Endodermal cell (in vitro differentiated cells): Measurements from ENCODE around the gene SIGLEC1. TPM values are rescaled to one million over a fixed set of nuclear protein-coding genes. Genes with fewer than 3 reads are reported as not detected.

ENCODE experiments used
- DNase-seq: peaks from one replicate; pipeline ENCODE4 v3.0.0-alpha.2; 2017
- H3K27ac ChIP-seq: 2 replicates; pipeline ENCODE4 v1.5.1; 2013; ENCODE audit warnings: mild to moderate bottlenecking, low read depth, low read length, moderate library complexity
- H3K27me3 ChIP-seq: 2 replicates; pipeline ENCODE4 v1.6.1; 2013; ENCODE audit warnings: mild to moderate bottlenecking, low read length, moderate library complexity; ENCODE audit not compliant: insufficient read depth, control insufficient read depth, poor library complexity, severe bottlenecking
- H3K36me3 ChIP-seq: 2 replicates; pipeline ENCODE4 v1.7.0; 2013; ENCODE audit warnings: mild to moderate bottlenecking, low read length, moderate library complexity; ENCODE audit not compliant: control insufficient read depth, insufficient read depth
- H3K4me1 ChIP-seq: one replicate; pipeline ENCODE4 v1.7.0; 2013; ENCODE audit warnings: low read length; ENCODE audit not compliant: control insufficient read depth, insufficient read depth
- H3K4me3 ChIP-seq: 2 replicates; pipeline ENCODE4 v1.5.1; 2013; ENCODE audit warnings: mild to moderate bottlenecking, low read length, moderate library complexity
- H3K9ac ChIP-seq: 2 replicates; pipeline ENCODE4 v1.6.1; 2013; ENCODE audit warnings: mild to moderate bottlenecking, low read length, moderate library complexity; ENCODE audit not compliant: poor library complexity, severe bottlenecking; ENCODE audit errors: extremely low read depth
- H3K9me3 ChIP-seq: 2 replicates; pipeline ENCODE4 v1.6.1; 2013; ENCODE audit warnings: mild to moderate bottlenecking, low read length, moderate library complexity; ENCODE audit not compliant: control insufficient read depth
- H3K27ac Mint-ChIP-seq: 2 replicates; pipeline ENCODE4 v1.8.0; 2020; ENCODE audit warnings: mixed read lengths
- H3K27me3 Mint-ChIP-seq: 2 replicates; pipeline ENCODE4 v1.8.0; 2021; ENCODE audit warnings: mild to moderate bottlenecking, mixed read lengths; ENCODE audit not compliant: insufficient read depth
- H3K36me3 Mint-ChIP-seq: 2 replicates; pipeline ENCODE4 v1.8.0; 2020; ENCODE audit warnings: low read depth, mixed read lengths
- H3K4me1 Mint-ChIP-seq: 2 replicates; pipeline ENCODE4 v1.8.0; 2020; ENCODE audit warnings: mixed read lengths
- H3K4me3 Mint-ChIP-seq: 2 replicates; pipeline ENCODE4 v1.8.0; 2020; ENCODE audit warnings: mild to moderate bottlenecking, moderate library complexity, mixed read lengths
- H3K9me3 Mint-ChIP-seq: 2 replicates; pipeline ENCODE4 v1.8.0; 2020; ENCODE audit warnings: mild to moderate bottlenecking, mixed read lengths
- CTCF ChIP-seq: fragments of 200-600 bp; sonication (generic); conservative IDR thresholded peaks from 2 replicates; pipeline ENCODE4 v1.5.0; 2021; ENCODE audit warnings: antibody characterized with exemption, mild to moderate bottlenecking
- WGBS, 2 experiments: methylation state at CpG; one replicate each; pipeline versions ENCODE4 v1.1.5 to v1.1.7; 2013; ENCODE audit warnings: missing lambda C conversion rate in 2 of 2, mixed read lengths in 1 of 2; ENCODE audit not compliant: insufficient coverage in 1 of 2, insufficient read length in 1 of 2; 5-methylcytosine and 5-hydroxymethylcytosine counted together
- total RNA-seq, 2 donors: library from RNA; stranded (reverse); fragmentation: NEBNext Ultra II Directional in 1 of 2; extraction: Animal tissue kit (Norgen Biotek cat#: 25700) in 1 of 2; gene quantifications; 2 replicates in 1 of 2; 3 replicates in 1 of 2; pipeline ENCODE4 v1.2.1, GENCODE V29; 2021

SIGLEC1 gene
- total RNA-seq, 2 donors from 2014 or later: not detected

GRCh38 chr20:3667434-3668037, 44.9 kb downstream of the SIGLEC1 start:
- H3K4me3 ChIP-seq: no peak overlapping the region
- H3K27me3 Mint-ChIP-seq: peaks cover 54% of the 10 kb centered on the region
- no peak for TF ChIP-seq CTCF

DNA sequence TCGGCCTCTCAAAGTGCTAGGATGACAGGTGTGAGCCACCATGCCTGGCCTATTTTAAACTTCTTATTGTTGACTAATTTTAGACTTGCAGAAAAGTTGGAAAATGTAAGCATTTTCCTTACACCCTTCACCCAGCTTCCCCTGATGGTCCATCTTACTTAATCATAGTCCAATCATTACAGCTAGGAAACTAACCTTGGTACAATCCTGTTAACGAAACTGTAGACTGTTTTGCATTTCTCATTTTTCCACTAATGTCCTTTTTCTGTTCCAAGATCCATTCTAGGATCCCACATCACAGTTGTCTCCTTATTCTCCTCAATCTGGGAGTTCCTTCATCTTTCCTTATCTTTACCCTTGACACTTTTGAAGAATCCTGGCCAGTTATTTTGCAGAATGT, 48.5 kb downstream of the SIGLEC1 start:
- no peak overlapping the region for H3K9ac ChIP-seq
- peaks cover 46% of the 10 kb centered on the region for H3K27me3 ChIP-seq
- no peaks in the 10 kb centered on the region for H3K36me3 ChIP-seq
- peaks cover 3% of the 10 kb centered on the region for H3K4me1 Mint-ChIP-seq
- no peaks in the 10 kb centered on the region for H3K36me3 Mint-ChIP-seq
- H3K4me3 ChIP-seq: no peak overlapping the region
- DNase-seq: no peak
- 89 to 95% methylated on average over 1 to 2 of the region's 2 CpGs for WGBS, 2 experiments
- no peak overlapping the region for H3K4me3 Mint-ChIP-seq
- no peak overlapping the region for H3K27ac ChIP-seq
- TF ChIP-seq CTCF: no peak
- peaks cover 57% of the 10 kb centered on the region for H3K27me3 Mint-ChIP-seq
- H3K27ac Mint-ChIP-seq: no peak overlapping the region
- H3K4me1 ChIP-seq: no peaks in the 10 kb centered on the region
- no peaks in the 10 kb centered on the region for H3K9me3 ChIP-seq
- peaks cover 3% of the 10 kb centered on the region for H3K9me3 Mint-ChIP-seq

More at GRCh38 chr20:3667434-3668037, 44.9 kb downstream of the SIGLEC1 start:
- H3K36me3 Mint-ChIP-seq: no peaks in the 10 kb centered on the region
- WGBS, 2 experiments: 94 to 96% methylated on average over 2 to 6 of the region's 8 CpGs
- Histone ChIP-seq H3K36me3 (no peaks in the 10 kb centered on the region), H3K4me1 (no peaks in the 10 kb centered on the region), H3K9ac (no peak overlapping the region), H3K27me3 (peaks cover 10% of the 10 kb centered on the region), H3K9me3 (no peaks in the 10 kb centered on the region), H3K27ac (no peak overlapping the region)
- no peak for DNase-seq
- H3K9me3 Mint-ChIP-seq: no peaks in the 10 kb centered on the region
- no peak overlapping the region for H3K27ac Mint-ChIP-seq
- H3K4me1 Mint-ChIP-seq: peaks cover 2% of the 10 kb centered on the region
- H3K4me3 Mint-ChIP-seq: no peak overlapping the region

DNA sequence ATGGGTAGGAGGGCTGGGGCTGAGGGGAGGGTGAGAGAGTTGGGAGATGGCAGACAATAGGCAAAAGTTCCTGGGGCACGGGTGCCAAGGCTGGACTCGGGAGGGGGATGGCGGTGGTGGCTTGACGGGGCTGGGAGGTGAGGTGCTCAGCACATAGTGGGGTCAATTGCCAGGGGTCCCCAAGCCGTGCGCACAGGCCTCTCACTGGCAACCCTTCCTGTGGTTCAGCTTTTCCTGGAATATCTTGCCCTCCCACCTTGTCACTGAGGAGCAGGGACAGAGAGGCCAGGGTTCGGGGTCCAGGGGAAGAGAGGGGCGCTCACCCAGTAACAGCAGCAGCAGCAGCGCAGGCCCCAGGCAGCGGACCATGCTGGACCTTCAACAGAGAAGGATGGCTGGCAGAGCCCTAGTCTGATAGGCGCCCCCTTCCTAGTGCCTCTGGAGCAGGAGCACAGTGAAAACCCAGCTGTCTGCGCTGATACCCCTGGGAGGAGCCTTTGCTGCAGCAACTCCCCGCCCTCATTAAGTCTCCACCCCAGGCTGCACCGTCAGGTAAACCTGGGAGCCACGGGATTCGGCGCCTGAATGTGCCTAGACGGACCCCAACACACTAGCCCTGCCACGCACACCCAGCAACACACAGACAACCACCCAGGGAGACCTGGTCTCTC, 49.2 kb downstream of the SIGLEC1 start, which contains the start of gene GFRA4:
Gene GFRA4, minus strand, starts transcription at position 369 of the 671 bp plus-strand sequence. Its CDS starts 0 bp downstream, at position 369.
- H3K9me3 Mint-ChIP-seq: peaks cover 3% of the 10 kb centered on the region
- no peak for TF ChIP-seq CTCF
- WGBS, 2 experiments: 75 to 86% methylated on average over 5 to 19 of the region's 19 CpGs
- peaks cover 47% of the 10 kb centered on the region for H3K27me3 ChIP-seq
- H3K4me1 ChIP-seq: no peaks in the 10 kb centered on the region
- no peak within 1 kb of the TSS for H3K4me3 Mint-ChIP-seq
- no peak within 1 kb of the TSS for H3K27ac ChIP-seq
- H3K36me3 ChIP-seq: no peaks in the 10 kb centered on the region
- H3K9me3 ChIP-seq: no peaks in the 10 kb centered on the region
- no peak within 1 kb of the TSS for H3K9ac ChIP-seq
- H3K27me3 Mint-ChIP-seq: peaks cover 61% of the 10 kb centered on the region
- H3K36me3 Mint-ChIP-seq: no peaks in the 10 kb centered on the region
- H3K4me1 Mint-ChIP-seq: peaks cover 3% of the 10 kb centered on the region
- no peak within 1 kb of the TSS for H3K4me3 ChIP-seq
- peak; percentile 83 for DNase-seq
- H3K27ac Mint-ChIP-seq: no peak within 1 kb of the TSS

Other genes starting within 250 kb of the SIGLEC1 start
- gene ATRN, start 241.6 kb downstream of the SIGLEC1 start, total RNA-seq: 10 to 100 TPM; 27.4 to 31.2 TPM
- gene GFRA4, start 49.2 kb downstream of the SIGLEC1 start, total RNA-seq: not detected
- 1 to 10 TPM; 3.0 to 3.3 TPM for gene ADAM33, start 30.6 kb downstream of the SIGLEC1 start, total RNA-seq
- gene HSPA12B, start 20.1 kb upstream of the SIGLEC1 start, total RNA-seq: 1 to 10 TPM; 1.1 to 1.4 TPM
- gene ADISSP, start 55.2 kb upstream of the SIGLEC1 start, total RNA-seq: 10 to 100 TPM; 38.8 to 43.3 TPM
- under 1 TPM; 0.35 to 0.44 TPM for gene SPEF1, start 68.8 kb upstream of the SIGLEC1 start, total RNA-seq
- 10 to 100 TPM; 43.0 to 50.7 TPM for gene CENPB, start 74.1 kb upstream of the SIGLEC1 start, total RNA-seq
- gene CDC25B, start 83.7 kb upstream of the SIGLEC1 start, total RNA-seq: 10 to 100 TPM; 25.7 to 33.6 TPM
- gene AP5S1, start 107.9 kb upstream of the SIGLEC1 start, total RNA-seq: 1 to 10 TPM; 5.1 to 6.1 TPM
- gene MAVS, start 134.2 kb upstream of the SIGLEC1 start, total RNA-seq: 10 to 100 TPM; 43.1 to 43.2 TPM
- gene PANK2, start 176.8 kb upstream of the SIGLEC1 start, total RNA-seq: 10 to 100 TPM; 57.6 to 66.5 TPM